Stimulated activated CD8-positive, alpha-beta memory T cell treated with anti-CD3 and anti-CD28 coated beads, Interleukin-12 subunit alpha, Interleukin-12 subunit beta, amount 100 ng/mL, for 24 hours (primary cell): Measurements from ENCODE around the gene COPS3.

Experiments used
- DNase-seq: peaks from one replicate; pipeline ENCODE4 v3.0.0-alpha.2; 2020; ENCODE audit errors: extremely low read depth

Gene COPS3

DNA sequence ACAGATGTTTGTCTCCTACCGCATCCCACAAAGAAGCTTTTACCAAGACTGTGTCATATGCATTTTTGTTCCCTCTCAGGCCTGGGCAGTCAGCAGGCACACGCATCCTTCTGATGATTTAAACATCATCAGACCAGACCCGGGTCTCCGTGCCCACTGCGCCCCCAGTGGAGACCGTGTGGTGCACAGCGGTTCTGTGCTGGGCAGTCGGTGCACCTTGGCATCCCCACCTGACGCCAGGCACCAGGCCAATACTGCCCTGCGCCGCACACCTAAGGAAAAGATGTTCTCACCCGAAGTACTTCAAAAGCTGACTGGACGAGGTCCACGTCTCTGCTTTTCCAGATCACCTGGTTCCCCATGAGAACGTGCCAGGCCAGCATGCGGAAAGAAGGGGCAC lies 64.3 kb downstream of the COPS3 start:
- no peak for DNase-seq

GRCh38 chr17:17216236-17216635 lies 64.8 kb downstream of the COPS3 start:
- DNase-seq, result no peak

DNA sequence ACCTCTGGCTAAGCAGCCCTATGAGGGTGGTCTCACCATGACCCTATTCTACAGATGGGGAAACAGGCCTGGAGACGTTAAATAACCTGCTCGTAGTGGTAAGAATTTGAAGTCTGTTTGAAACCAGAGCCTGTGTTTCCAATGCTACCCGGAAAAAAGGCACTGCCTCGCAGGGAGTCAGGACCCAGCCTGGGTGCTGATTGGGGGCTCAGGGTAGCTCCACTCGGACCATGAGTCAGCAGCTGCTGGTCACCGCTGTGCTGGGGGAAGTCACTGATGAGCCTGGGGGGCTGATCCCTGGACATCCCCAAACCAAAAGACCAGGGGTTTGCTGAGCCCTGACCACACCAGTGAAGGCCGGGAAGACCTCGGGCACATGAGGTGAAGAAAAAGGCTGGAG lies 65.5 kb downstream of the COPS3 start:
- no peak for DNase-seq

- no peak for DNase-seq
Observed at GRCh38 chr17:17214646-17215436, 66.2 kb downstream of the COPS3 start.

DNA sequence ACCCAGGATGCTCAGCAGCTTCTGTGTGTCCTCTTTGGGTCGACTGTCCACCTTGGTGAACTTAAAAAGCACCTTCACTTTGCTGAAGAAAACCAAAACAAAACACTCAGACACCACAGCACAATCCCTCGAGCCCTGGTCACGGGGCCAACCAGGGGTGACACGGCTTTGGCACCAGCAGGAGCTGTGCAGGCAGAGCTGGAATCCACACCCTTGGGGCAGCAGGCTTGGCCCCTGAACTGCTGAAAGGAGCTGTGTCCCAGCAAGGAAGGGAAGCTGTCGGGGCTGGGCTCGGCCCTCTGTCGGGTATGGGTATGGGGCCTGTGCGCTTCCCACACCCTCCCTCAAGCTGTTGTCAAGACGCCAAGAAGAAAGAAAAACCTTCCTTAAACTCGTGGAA lies 67.3 kb downstream of the COPS3 start:
- DNase-seq, result no peak

DNA sequence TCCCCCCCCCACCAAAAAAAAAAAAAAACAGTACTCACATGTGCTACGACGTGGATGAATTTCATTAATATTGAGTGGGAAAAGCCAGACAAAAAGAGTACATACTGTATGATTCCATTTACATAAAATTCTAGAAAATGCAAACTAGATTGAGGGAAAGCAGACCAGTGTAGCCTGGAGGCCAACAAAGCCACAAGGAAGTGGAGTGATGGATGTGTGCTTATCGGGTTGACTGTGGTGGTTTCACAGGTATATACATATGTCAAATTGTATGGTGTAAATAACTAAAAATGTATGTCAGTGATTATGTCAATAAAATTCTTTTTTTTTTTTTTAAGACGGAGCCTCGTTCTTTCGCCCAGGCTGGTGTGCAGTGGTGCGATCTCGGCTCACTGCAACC lies 73.0 kb downstream of the COPS3 start:
- no peak for DNase-seq

DNA sequence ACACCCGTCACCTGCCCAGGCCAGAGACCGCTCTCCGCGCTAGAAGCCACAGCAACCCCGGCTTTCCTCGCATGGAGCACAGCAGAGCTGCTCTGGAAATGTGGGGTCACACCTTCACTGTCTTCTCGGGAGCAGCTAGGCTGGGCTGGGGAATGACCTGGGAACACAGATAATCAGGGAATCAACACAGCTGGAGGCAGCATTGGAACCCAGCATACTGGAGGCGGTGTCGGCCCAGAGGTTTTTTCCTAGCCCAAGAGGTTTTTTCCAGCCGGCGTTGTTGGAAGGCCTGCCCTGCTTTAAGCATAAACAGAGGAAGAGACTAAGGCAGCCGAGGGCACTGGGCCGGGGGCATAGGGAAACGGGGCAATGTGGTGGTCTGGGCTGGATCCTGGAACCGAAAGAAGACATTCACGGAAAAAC lies 74.1 kb downstream of the COPS3 start:
- no peak for DNase-seq

- DNase-seq, result peak; percentile 70
Observed at GRCh38 chr17:17206124-17206912, 74.7 kb downstream of the COPS3 start, which contains the start of gene PLD6. Gene PLD6, minus strand, starts transcription at chr17:17206333. Its CDS starts 47 bp downstream, at chr17:17206286.

- peak; percentile 34 for DNase-seq
Observed at GRCh38 chr17:17205368-17206123, 75.5 kb downstream of the COPS3 start.

GRCh38 chr17:17204635-17205231 lies 76.3 kb downstream of the COPS3 start:
- no peak for DNase-seq

GRCh38 chr17:17204041-17204591 lies 76.9 kb downstream of the COPS3 start:
- no peak for DNase-seq

DNA sequence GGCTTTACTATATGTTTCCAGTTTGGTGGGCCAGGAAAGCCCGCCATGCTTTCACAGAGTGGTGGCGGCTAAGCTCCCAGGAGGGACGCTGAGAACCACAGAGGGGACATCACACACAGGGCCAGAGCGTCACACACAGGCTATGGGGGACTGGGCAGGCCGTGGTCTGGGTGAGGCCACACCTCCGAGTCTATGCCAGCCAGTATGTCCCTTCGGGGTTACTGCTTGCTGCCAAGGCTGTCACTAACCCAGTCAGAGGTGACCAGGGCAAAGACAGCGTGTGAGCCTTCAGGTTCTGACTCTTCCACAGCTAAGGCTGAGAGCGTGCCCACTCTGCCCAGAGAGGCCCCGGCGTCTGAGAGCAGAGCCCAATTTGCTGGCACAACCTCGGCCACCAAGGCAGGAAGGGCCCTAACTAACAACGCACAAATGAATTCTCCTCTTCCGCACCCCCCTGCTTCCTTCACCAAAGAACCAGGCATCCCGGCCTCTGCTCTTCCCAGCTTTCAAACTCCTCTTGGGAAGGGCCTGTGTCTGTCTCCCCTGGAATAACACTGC lies 77.8 kb downstream of the COPS3 start:
- DNase-seq, result no peak

DNA sequence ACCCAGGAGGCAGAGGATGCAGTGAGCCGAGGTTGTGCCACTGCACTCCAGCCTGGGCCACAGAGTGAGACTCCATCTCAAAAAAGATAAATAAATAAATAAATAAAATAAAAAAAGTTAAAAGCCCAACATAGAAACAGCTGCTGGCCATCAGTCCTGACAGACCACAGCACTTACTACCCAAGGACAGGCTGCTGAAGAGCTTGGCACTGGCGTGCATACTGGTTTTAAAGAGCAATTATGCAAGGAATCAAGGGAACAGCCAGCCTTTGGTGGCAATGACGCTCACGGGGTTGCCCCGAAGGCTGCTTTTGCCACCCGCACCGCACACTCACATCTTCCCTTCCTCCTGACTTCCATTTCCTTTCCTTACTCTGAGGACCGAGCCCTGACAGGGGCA lies 79.1 kb downstream of the COPS3 start:
- no peak for DNase-seq

GRCh38 chr17:17201271-17201670 lies 79.8 kb downstream of the COPS3 start:
- no peak for DNase-seq

GRCh38 chr17:17200831-17201230 lies 80.2 kb downstream of the COPS3 start:
- no peak for DNase-seq

GRCh38 chr17:17200311-17200710 lies 80.7 kb downstream of the COPS3 start:
- no peak for DNase-seq

- no peak for DNase-seq
Observed at GRCh38 chr17:17198281-17198680, 82.8 kb downstream of the COPS3 start.

DNA sequence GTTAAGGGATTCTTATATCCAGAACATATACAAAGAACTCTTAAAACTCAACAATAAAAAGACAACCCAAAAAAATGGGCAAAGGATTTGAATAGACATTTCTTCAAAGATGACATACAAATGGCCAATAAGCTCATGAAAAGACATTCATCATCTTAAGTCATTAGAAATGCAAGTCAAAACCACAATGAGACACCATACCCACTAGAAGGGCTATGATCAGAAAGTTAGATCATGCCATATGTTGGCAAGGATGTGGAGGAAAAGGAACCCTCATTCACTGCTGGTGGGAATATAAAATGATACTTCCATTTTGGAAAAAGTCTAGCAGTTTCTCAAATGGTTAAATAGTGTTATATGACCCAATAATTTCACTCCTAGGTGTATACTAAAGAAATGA lies 84.3 kb downstream of the COPS3 start:
- no peak for DNase-seq
